Left lung (tissue), 10 donors: Measurements from ENCODE around the gene MTF1. TPM values are rescaled to one million over a fixed set of nuclear protein-coding genes. Genes with fewer than 3 reads are reported as not detected.

Source experiments
- ATAC-seq: fragments of 200-7000 bp; cut with Tn5 transposase; one replicate; pipeline ENCODE4 v1.9.1; 2020; ENCODE audit warnings: moderate library complexity
- DNase-seq, 4 donors: peaks; one replicate each; pipeline ENCODE4 v3.0.0-alpha.2; 2013 to 2020
- H3K27ac ChIP-seq, 2 donors: fragments of 200-600 bp; sonication (generic) in 1 of 2; one replicate each; pipeline versions ENCODE4 v1.5.0 to v1.8.0; 2020 to 2021
- H3K27me3 ChIP-seq, 2 donors: fragments of 200-600 bp; sonication (generic) in 1 of 2; one replicate each; pipeline versions ENCODE4 v1.5.0 to v1.8.0; 2020 to 2021
- H3K36me3 ChIP-seq, 2 donors: fragments of 200-600 bp; sonication (generic) in 1 of 2; one replicate each; pipeline versions ENCODE4 v1.5.0 to v1.8.0; 2020 to 2021
- H3K4me1 ChIP-seq, 2 donors: fragments of 200-600 bp; one replicate each; pipeline ENCODE4 v1.8.0; 2021
- H3K4me3 ChIP-seq, 2 donors: fragments of 200-600 bp; sonication (generic) in 1 of 2; one replicate each; pipeline versions ENCODE4 v1.5.0 to v1.8.0; 2020 to 2021; ENCODE audit warnings: mild to moderate bottlenecking in 1 of 2
- H3K9me3 ChIP-seq, 2 donors: fragments of 200-600 bp; sonication (generic) in 1 of 2; one replicate each; pipeline versions ENCODE4 v1.5.0 to v1.8.0; 2020 to 2021
- CTCF ChIP-seq, 2 donors: fragments of 200-600 bp; sonication (generic) in 1 of 2; IDR thresholded peaks; one replicate each; pipeline versions ENCODE4 v1.5.0 to v1.8.0; 2021; ENCODE audit warnings: antibody characterized with exemption in 2 of 2
- intact Hi-C, 2 donors: fragments of 100-400 bp; cut with DNase I; formaldehyde crosslinking; loops; one replicate each; pipeline versions ENCODE4 v1.11.2 to v1.14.2; 2022
- polyA plus RNA-seq, 6 donors: library from polyadenylated mRNA; unstranded; fragments of 120-200 nt; gene quantifications; one replicate each; pipeline ENCODE4 v1.2.1, GENCODE V29; 2013; ENCODE audit not compliant: insufficient read length in 6 of 6
- total RNA-seq, 2 donors: library from RNA; stranded (reverse); fragmentation: NEBNext Ultra II Directional; extraction: Animal tissue kit (Norgen Biotek cat#: 25700); gene quantifications; one replicate each; pipeline ENCODE4 v1.2.1, GENCODE V29; 2021
- donor health status: DM: no; HTN: yes; CAD: no.
- donor health status: DM: no; HTN: no; CAD: no.

MTF1 gene
- total and polyA plus RNA-seq, 8 donors = 7.5 to 37.4 (median 9.2) TPM

DNA sequence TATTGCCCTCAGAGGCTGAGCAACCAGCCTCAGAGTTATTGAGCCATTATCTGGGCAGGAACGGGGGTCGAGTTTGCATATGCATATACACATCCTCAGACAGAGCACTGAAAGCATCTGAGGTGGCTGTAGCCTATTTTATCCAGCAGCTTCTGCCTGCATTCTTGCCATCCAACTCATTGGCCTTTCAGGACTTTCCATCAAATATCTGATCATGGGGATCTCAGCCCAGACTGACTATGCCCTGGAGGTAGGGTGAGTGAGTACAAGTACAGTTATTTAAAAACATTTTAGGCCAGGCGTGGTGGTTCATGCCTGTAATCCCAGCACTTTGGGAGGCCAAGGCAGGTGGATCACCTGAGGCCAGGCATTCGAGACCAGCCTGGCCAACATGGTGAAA, 1.8 kb upstream of the MTF1 start:
- H3K36me3 ChIP-seq = peaks cover 0 to 65% of the 10 kb centered on the region in 2 donors
- intact Hi-C loops = no loop called here
- no peak overlapping the region for H3K4me3 ChIP-seq
- H3K4me1 ChIP-seq = peaks cover 10 to 49% of the 10 kb centered on the region in 2 donors
- ATAC-seq (no peak), DNase-seq (no peak)
- TF ChIP-seq CTCF (IDR thresholded peaks at IDR 0.05) = no peak
- H3K27me3 ChIP-seq = no peaks in the 10 kb centered on the region
- H3K27ac ChIP-seq = no peak overlapping the region
- no peaks in the 10 kb centered on the region for H3K9me3 ChIP-seq

- TF ChIP-seq CTCF (IDR thresholded peaks at IDR 0.05) = peak; percentile 9 to 53
- intact Hi-C loops = no loop called here
- no peaks in the 10 kb centered on the region for H3K9me3 ChIP-seq
- no peaks in the 10 kb centered on the region for H3K27me3 ChIP-seq
- H3K36me3 ChIP-seq = peaks cover 0 to 65% of the 10 kb centered on the region in 2 donors
- ATAC-seq (no peak), DNase-seq (no peak)
- H3K4me3 ChIP-seq = peak overlapping the region; percentile 68 to 90
- peak overlapping the region; percentile 73 to 96 for H3K27ac ChIP-seq
- peaks cover 10 to 58% of the 10 kb centered on the region in 2 donors for H3K4me1 ChIP-seq
Observed at GRCh38 chr1:37860346-37860666, 914 bp upstream of the MTF1 start.

DNA sequence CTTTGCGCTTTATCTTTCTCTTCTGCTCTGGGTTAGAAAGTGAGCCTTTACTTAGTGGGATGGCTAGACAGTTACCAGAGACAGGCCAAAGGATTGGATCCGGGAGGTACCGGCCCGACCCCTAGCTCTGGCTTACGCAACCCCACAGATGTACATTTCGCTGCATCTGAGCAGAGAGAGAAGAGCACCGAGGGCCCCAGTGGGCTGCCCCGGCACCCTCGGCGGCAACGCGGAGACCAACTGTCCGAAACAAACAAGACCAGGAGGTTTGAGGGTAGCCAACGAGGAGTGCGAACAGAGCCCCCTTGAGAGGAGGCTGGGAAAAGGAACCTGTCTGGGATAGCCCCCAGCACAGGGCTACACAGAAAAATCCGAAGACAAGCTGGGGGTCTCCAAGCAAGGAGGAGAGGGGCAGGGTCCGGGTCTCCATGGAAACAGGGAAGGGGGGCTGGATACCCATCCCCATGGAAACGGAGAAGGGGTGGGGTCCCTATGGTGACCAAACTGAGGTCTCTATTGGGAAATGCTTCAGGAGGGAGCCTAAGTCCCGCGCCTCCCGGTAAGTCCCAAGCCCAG, 373 bp downstream of the MTF1 start:
- DNase-seq (peak in 1 of 4 donors; percentile 80), ATAC-seq (peak; percentile 6)
- intact Hi-C loops = no loop called here
- Histone ChIP-seq H3K9me3 (no peaks in the 10 kb centered on the region), H3K4me3 (peak overlapping the region; percentile 68 to 90), H3K36me3 (peaks cover 0 to 65% of the 10 kb centered on the region in 2 donors), H3K27ac (peak overlapping the region; percentile 73 to 96), H3K4me1 (peaks cover 10 to 70% of the 10 kb centered on the region in 2 donors), H3K27me3 (no peaks in the 10 kb centered on the region)
- TF ChIP-seq CTCF (IDR thresholded peaks at IDR 0.05) = no peak

DNA sequence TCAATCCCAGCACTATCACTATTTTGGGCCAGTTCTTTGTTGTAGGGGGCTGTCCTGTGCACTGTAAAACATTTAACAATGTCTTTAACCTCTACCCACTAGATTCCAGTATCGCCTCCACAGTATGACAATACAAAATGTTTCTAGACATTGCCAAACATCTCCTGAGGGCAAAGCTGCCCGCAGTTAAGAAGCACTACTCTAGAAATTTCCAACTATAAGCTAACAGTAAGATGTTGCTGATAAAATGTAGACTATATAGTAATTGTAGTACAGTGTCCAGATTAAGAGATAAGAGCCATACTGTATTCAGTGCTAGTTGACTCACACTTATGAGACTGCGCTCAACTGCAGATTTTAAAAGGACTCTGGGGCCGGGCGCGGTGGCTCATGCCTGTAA, 5.0 kb downstream of the MTF1 start:
- ATAC-seq (no peak), DNase-seq (no peak)
- peak overlapping the region in 1 of 2 donors; percentile 87 for H3K27ac ChIP-seq
- no peaks in the 10 kb centered on the region for H3K27me3 ChIP-seq
- TF ChIP-seq CTCF (IDR thresholded peaks at IDR 0.05) = no peak
- H3K36me3 ChIP-seq = peaks cover 0 to 47% of the 10 kb centered on the region in 2 donors
- intact Hi-C loops = no loop called here
- peaks cover 26 to 95% of the 10 kb centered on the region in 2 donors for H3K4me1 ChIP-seq
- H3K9me3 ChIP-seq = no peaks in the 10 kb centered on the region
- H3K4me3 ChIP-seq = peak overlapping the region in 1 of 2 donors; percentile 90

- H3K9me3 ChIP-seq = no peaks in the 10 kb centered on the region
- peak overlapping the region in 1 of 2 donors; percentile 2 for H3K4me3 ChIP-seq
- H3K36me3 ChIP-seq = peaks cover 0 to 53% of the 10 kb centered on the region in 2 donors
- DNase-seq (no peak), ATAC-seq (no peak)
- TF ChIP-seq CTCF (IDR thresholded peaks at IDR 0.05) = no peak
- intact Hi-C loops = no loop called here
- H3K27ac ChIP-seq = peak overlapping the region in 1 of 2 donors; percentile 87
- peaks cover 19 to 100% of the 10 kb centered on the region in 2 donors for H3K4me1 ChIP-seq
- H3K27me3 ChIP-seq = no peaks in the 10 kb centered on the region
Observed at GRCh38 chr1:37853157-37853556, 6.2 kb downstream of the MTF1 start.
